SH-SY5Y (cell line): ENCODE data around the gene RPLP1.

Experiments used
- GATA2 ChIP-seq: IDR thresholded peaks from 2 replicates; pipeline ENCODE4 v1.6.1; 2011; ENCODE audit warnings: mild to moderate bottlenecking, low read depth, low read length
- GATA3 ChIP-seq: IDR thresholded peaks from 2 replicates; pipeline ENCODE4 v1.6.1; 2011; ENCODE audit warnings: low read depth, mild to moderate bottlenecking, low read length, moderate library complexity

GRCh38 chr15:69496001-69496400, 43.4 kb downstream of the RPLP1 start:
- no peak for TF ChIP-seq GATA2
- TF ChIP-seq GATA3, result no peak
